Astrocyte (in vitro differentiated cells and primary cell): ENCODE results near the gene PTPRN2. TPM values are rescaled to one million over a fixed set of nuclear protein-coding genes. Genes with fewer than 3 reads are reported as not detected.
A peak's percentile ranks its signal among the peaks of the same experiment; 100 is the strongest.

Experiments used
- DNase-seq: peaks from one replicate; pipeline ENCODE4 v3.0.0-alpha.2; 2010; ENCODE audit warnings: low read depth
- FAIRE-seq: peaks from 2 replicates; lab custom pipeline; 2011; peaks lifted over from hg19 to GRCh38; lab: Jason Lieb, UNC
- H2AFZ ChIP-seq: 2 replicates; pipeline ENCODE4 v1.6.0; 2012; ENCODE audit warnings: low read depth, low read length, inconsistent platforms
- H3K27ac ChIP-seq: 2 replicates; pipeline ENCODE4 v1.5.1; 2011; ENCODE audit warnings: low read depth, low read length, inconsistent platforms
- H3K27me3 ChIP-seq: 2 replicates; pipeline ENCODE4 v1.6.0; 2011; ENCODE audit warnings: low read length, inconsistent platforms; ENCODE audit not compliant: insufficient read depth
- H3K36me3 ChIP-seq: 2 replicates; pipeline ENCODE4 v1.5.1; 2011; ENCODE audit warnings: low read length, inconsistent platforms; ENCODE audit not compliant: insufficient read depth
- H3K4me1 ChIP-seq: 2 replicates; pipeline ENCODE4 v1.5.1; 2011; ENCODE audit warnings: low read length, inconsistent platforms; ENCODE audit not compliant: insufficient read depth
- H3K4me2 ChIP-seq: 2 replicates; pipeline ENCODE4 v1.6.0; 2012; ENCODE audit warnings: low read length, inconsistent platforms
- H3K4me3 ChIP-seq: 2 replicates; pipeline ENCODE4 v1.5.1; 2011; ENCODE audit warnings: low read depth, mild to moderate bottlenecking, low read length, inconsistent platforms; ENCODE audit not compliant: insufficient read depth
- H3K79me2 ChIP-seq: 2 replicates; pipeline ENCODE4 v1.6.0; 2012; ENCODE audit warnings: mild to moderate bottlenecking, low read length, inconsistent platforms; ENCODE audit not compliant: insufficient read depth
- H3K9ac ChIP-seq: 2 replicates; pipeline ENCODE4 v1.6.0; 2012; ENCODE audit warnings: mild to moderate bottlenecking, low read length, inconsistent platforms
- H3K9me3 ChIP-seq: 2 replicates; pipeline ENCODE4 v1.5.1; 2012; ENCODE audit warnings: low read depth, mild to moderate bottlenecking, low read length, inconsistent platforms; ENCODE audit not compliant: insufficient read depth
- H4K20me1 ChIP-seq: 2 replicates; pipeline ENCODE4 v1.6.0; 2012; ENCODE audit warnings: low read length, inconsistent platforms; ENCODE audit not compliant: insufficient read depth
- H3K27ac Mint-ChIP-seq: one replicate; pipeline ENCODE4 v1.8.0; 2021; ENCODE audit warnings: mild to moderate bottlenecking, mixed read lengths; ENCODE audit not compliant: unreplicated experiment
- H3K27me3 Mint-ChIP-seq: one replicate; pipeline ENCODE4 v1.8.0; 2021; ENCODE audit warnings: low read depth, mixed read lengths; ENCODE audit not compliant: unreplicated experiment
- H3K36me3 Mint-ChIP-seq: one replicate; pipeline ENCODE4 v1.8.0; 2021; ENCODE audit warnings: low read depth, mixed read lengths; ENCODE audit not compliant: unreplicated experiment
- H3K4me1 Mint-ChIP-seq: one replicate; pipeline ENCODE4 v1.8.0; 2021; ENCODE audit warnings: low read depth, mixed read lengths; ENCODE audit not compliant: unreplicated experiment
- H3K4me3 Mint-ChIP-seq: one replicate; pipeline ENCODE4 v1.8.0; 2021; ENCODE audit warnings: mild to moderate bottlenecking, moderate library complexity, mixed read lengths; ENCODE audit not compliant: unreplicated experiment
- H3K9me3 Mint-ChIP-seq: one replicate; pipeline ENCODE4 v1.8.0; 2021; ENCODE audit warnings: mild to moderate bottlenecking, mixed read lengths; ENCODE audit not compliant: unreplicated experiment
- EZH2 ChIP-seq: IDR thresholded peaks from 2 replicates; pipeline ENCODE4 v1.6.1; 2012; ENCODE audit warnings: mild to moderate bottlenecking, low read length, inconsistent platforms; ENCODE audit not compliant: insufficient read depth
- total RNA-seq: library from RNA; stranded (reverse); gene quantifications from 2 replicates; pipeline ENCODE4 v1.2.1, GENCODE V29; 2021
- TF ChIP-seq, protein P1 (sequence below): IDR thresholded peaks from 2 replicates; pipeline ENCODE4 v1.5.1; 2011; ENCODE audit warnings: low read depth, mild to moderate bottlenecking, inconsistent platforms, low read length, moderate library complexity; ENCODE audit not compliant: insufficient read depth

The PTPRN2 gene
- total RNA-seq, 1 donor from 2014 or later: 0.09 TPM

DNA sequence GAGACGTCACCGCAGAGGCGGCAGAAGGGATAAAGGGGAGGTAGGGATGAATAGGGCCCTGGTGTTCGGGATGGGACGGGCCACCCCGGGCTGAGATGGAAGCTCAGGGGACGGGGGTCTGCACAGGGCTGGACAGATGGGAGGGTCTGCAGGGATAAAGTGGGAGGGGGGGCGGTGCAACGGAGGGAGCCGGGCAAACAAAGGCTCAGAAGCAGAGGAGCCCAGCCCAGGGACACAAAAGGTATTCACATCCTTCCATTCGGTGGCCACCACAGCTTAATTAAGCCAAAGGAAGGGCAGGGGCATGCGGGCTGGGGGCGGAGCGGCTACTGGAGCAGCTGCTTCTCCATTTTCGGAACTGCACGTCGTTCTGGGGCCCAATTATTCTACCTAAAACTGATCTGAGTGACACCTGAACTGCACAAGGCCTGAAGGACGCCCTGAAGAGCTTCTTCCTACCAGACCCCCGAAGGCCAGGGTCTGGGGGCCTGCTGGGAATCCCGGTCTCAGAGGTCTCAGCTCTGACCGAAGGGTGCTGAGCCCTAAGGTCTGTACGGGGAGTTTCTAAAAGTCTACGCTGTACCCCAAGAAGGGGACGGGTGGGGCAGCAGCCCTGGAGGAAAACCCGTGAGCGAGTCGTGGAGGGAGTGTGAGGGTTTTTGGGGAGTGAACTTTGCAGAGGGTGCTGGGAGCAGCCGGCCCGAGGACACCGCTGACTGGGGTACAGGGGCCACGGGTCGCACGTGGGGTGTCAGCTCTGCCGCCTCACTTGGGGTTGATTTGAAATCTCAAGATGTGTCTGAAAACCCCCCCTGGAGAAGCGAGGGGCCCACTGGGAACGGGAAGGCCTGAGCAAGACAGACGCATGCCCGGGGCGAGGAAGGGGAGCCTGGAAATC, 916.0 kb downstream of the PTPRN2 start:
- Histone ChIP-seq H3K4me2 (peak overlapping the region; percentile 69), H3K27ac (no peak overlapping the region), H3K79me2 (no peaks in the 10 kb centered on the region), H3K4me1 (peaks cover 8% of the 10 kb centered on the region), H3K4me3 (no peak overlapping the region), H4K20me1 (peaks cover 12% of the 10 kb centered on the region), H2AFZ (no peak overlapping the region), H3K36me3 (no peaks in the 10 kb centered on the region), H3K27me3 (no peaks in the 10 kb centered on the region), H3K9me3 (no peaks in the 10 kb centered on the region), H3K9ac (no peak overlapping the region)
- FAIRE-seq: no peak
- TF ChIP-seq, protein P1, sequence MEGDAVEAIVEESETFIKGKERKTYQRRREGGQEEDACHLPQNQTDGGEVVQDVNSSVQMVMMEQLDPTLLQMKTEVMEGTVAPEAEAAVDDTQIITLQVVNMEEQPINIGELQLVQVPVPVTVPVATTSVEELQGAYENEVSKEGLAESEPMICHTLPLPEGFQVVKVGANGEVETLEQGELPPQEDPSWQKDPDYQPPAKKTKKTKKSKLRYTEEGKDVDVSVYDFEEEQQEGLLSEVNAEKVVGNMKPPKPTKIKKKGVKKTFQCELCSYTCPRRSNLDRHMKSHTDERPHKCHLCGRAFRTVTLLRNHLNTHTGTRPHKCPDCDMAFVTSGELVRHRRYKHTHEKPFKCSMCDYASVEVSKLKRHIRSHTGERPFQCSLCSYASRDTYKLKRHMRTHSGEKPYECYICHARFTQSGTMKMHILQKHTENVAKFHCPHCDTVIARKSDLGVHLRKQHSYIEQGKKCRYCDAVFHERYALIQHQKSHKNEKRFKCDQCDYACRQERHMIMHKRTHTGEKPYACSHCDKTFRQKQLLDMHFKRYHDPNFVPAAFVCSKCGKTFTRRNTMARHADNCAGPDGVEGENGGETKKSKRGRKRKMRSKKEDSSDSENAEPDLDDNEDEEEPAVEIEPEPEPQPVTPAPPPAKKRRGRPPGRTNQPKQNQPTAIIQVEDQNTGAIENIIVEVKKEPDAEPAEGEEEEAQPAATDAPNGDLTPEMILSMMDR: no peak
- TF ChIP-seq EZH2: no peak
- peaks cover 30% of the 10 kb centered on the region for H3K9me3 Mint-ChIP-seq
- no peak overlapping the region for H3K27ac Mint-ChIP-seq
- H3K4me1 Mint-ChIP-seq: no peaks in the 10 kb centered on the region
- H3K4me3 Mint-ChIP-seq: no peak overlapping the region
- H3K36me3 Mint-ChIP-seq: no peaks in the 10 kb centered on the region
- no peak for DNase-seq
- H3K27me3 Mint-ChIP-seq: no peaks in the 10 kb centered on the region

DNA sequence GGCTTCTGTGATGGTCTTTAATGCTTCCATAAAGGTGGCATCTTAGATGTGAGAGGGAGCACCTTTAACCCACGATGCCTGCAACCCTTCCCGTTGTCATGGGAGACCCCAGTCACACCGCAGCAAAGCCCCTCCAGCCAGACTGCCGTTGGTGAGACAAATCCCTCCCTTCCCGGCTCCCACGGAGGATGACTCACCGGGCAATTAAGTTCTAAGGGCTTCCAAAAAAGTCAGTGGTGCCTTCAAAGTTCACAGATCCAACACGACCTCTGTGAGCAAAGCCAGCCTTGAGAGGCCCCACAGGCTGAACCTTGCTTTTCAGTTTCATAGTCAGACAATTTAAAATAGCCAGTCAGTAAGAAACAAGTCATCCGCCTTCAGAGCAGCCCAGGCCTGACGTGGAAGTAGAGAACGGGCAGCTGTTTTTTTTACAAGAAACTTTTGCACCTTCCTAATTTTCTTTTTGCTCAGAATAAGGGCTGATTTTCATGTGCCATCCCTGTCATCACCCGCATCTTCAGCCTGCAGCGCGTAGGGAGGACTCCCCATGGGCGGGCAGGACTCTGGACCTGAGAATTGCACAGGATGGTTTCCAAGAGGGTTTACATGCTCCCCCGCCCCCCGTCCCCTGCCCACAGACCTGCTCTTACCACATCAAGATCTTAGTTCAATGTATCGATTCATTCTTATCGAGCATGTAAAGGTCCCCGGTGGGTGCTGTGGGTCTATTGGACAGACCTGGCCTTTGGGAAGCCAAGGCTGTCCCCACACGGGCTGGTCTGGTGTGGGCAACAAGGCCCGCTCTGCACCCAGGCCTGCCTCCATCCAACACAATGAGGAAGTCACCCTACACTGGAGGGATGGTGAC, 916.9 kb downstream of the PTPRN2 start:
- H3K27me3 ChIP-seq: no peaks in the 10 kb centered on the region
- H3K9me3 ChIP-seq: no peaks in the 10 kb centered on the region

More for the DNA sequence above, 916.9 kb downstream of the PTPRN2 start:
- Histone ChIP-seq H3K4me1 (peaks cover 8% of the 10 kb centered on the region), H4K20me1 (peaks cover 4% of the 10 kb centered on the region), H3K27ac (no peak overlapping the region), H3K79me2 (no peaks in the 10 kb centered on the region), H3K4me2 (peak overlapping the region; percentile 69), H3K36me3 (no peaks in the 10 kb centered on the region), H3K4me3 (peak overlapping the region; percentile 9), H2AFZ (peak overlapping the region; percentile 52), H3K9ac (no peak overlapping the region)
- TF ChIP-seq, protein P1: no peak
- no peak for TF ChIP-seq EZH2
- peak; percentile 58 for DNase-seq
- no peak for FAIRE-seq
- Mint-ChIP-seq H3K36me3 (no peaks in the 10 kb centered on the region), H3K27me3 (no peaks in the 10 kb centered on the region), H3K27ac (no peak overlapping the region), H3K9me3 (peaks cover 32% of the 10 kb centered on the region), H3K4me3 (no peak overlapping the region), H3K4me1 (no peaks in the 10 kb centered on the region)
